CD14-positive monocyte (primary cell): ENCODE measurements around the gene RGS17. TPM values are rescaled to one million over a fixed set of nuclear protein-coding genes. Genes with fewer than 3 reads are reported as not detected.

Experiments
- DNase-seq, 3 donors: peaks; one replicate each; pipeline ENCODE4 v3.0.0-alpha.2; 2011 to 2022
- H2AFZ ChIP-seq: 2 replicates; pipeline ENCODE4 v1.6.0; 2012; ENCODE audit warnings: mild to moderate bottlenecking, low read depth, low read length, inconsistent platforms; ENCODE audit not compliant: insufficient read depth, poor library complexity, severe bottlenecking
- H3K27ac ChIP-seq, 2 donors: 1 replicate in 1 of 2; 2 replicates in 1 of 2; pipeline ENCODE4 v1.5.1; 2012 to 2013; ENCODE audit warnings: low read length in 2 of 2, control low read depth in 1 of 2, inconsistent platforms in 1 of 2, low read depth in 1 of 2, mild to moderate bottlenecking in 1 of 2
- H3K27me3 ChIP-seq, 2 donors: one replicate each; pipeline versions ENCODE4 v1.6.0 to v1.6.1; 2011 to 2013; ENCODE audit warnings: low read length in 2 of 2; ENCODE audit not compliant: control insufficient read depth in 2 of 2, insufficient read depth in 2 of 2
- H3K36me3 ChIP-seq, 2 donors: replicated peaks in 1 of 2; 1 replicate in 1 of 2; 2 replicates in 1 of 2; pipeline versions ENCODE4 v1.5.1 to v1.6.1; 2012 to 2013; ENCODE audit warnings: low read length in 2 of 2, control low read depth in 1 of 2, inconsistent platforms in 1 of 2, mild to moderate bottlenecking in 1 of 2; ENCODE audit not compliant: insufficient read depth in 2 of 2, control insufficient read depth in 1 of 2
- H3K4me1 ChIP-seq, 2 donors: 1 replicate in 1 of 2; 2 replicates in 1 of 2; pipeline versions ENCODE4 v1.5.1 to v1.6.1; 2012 to 2013; ENCODE audit warnings: low read length in 2 of 2, control low read depth in 1 of 2, inconsistent platforms in 1 of 2, mild to moderate bottlenecking in 1 of 2, moderate library complexity in 1 of 2; ENCODE audit not compliant: insufficient read depth in 2 of 2, control insufficient read depth in 1 of 2
- H3K4me2 ChIP-seq: replicated peaks from 2 replicates; pipeline ENCODE3; 2012; ENCODE audit warnings: low read length, moderate library complexity, mild to moderate bottlenecking; ENCODE audit not compliant: poor library complexity, severe bottlenecking; ENCODE audit errors: extremely low read depth
- H3K4me3 ChIP-seq, 3 experiments: fragments of 200-600 bp in 1 of 3; sonication (generic) in 1 of 3; replicated peaks in 1 of 3; 1 replicate in 2 of 3; 2 replicates in 1 of 3; pipeline ENCODE4 v1.5.1; 2011 to 2013; ENCODE audit warnings: low read length in 3 of 3, mild to moderate bottlenecking in 3 of 3, control low read depth in 2 of 3, low read depth in 2 of 3, inconsistent platforms in 1 of 3, moderate library complexity in 1 of 3
- H3K79me2 ChIP-seq: 2 replicates; pipeline ENCODE4 v1.6.0; 2012; ENCODE audit warnings: mild to moderate bottlenecking, control low read depth, inconsistent platforms, low read length, moderate library complexity; ENCODE audit not compliant: insufficient read depth
- H3K9ac ChIP-seq: 2 replicates; pipeline ENCODE4 v1.6.0; 2017; ENCODE audit warnings: low read length, mild to moderate bottlenecking; ENCODE audit not compliant: insufficient read depth, poor library complexity, severe bottlenecking
- H3K9me3 ChIP-seq, 2 donors: replicated peaks in 1 of 2; 1 replicate in 1 of 2; 2 replicates in 1 of 2; pipeline versions ENCODE4 v1.5.1 to v1.6.1; 2012 to 2013; ENCODE audit warnings: low read length in 2 of 2, control low read depth in 1 of 2; ENCODE audit not compliant: control insufficient read depth in 1 of 2, insufficient read depth in 1 of 2
- H4K20me1 ChIP-seq: 2 replicates; pipeline ENCODE4 v1.6.0; 2012; ENCODE audit warnings: mild to moderate bottlenecking, low read length, control low read depth, moderate library complexity; ENCODE audit not compliant: insufficient read depth
- H3K27ac Mint-ChIP-seq, 7 donors: one replicate each; pipeline ENCODE4 v1.8.0; 2020; ENCODE audit warnings: mild to moderate bottlenecking in 7 of 7, mixed read lengths in 7 of 7, moderate library complexity in 6 of 7, inconsistent platforms in 2 of 7
- H3K27me3 Mint-ChIP-seq, 3 donors: one replicate each; pipeline ENCODE4 v1.8.0; 2021 to 2022; ENCODE audit warnings: low read depth in 3 of 3, mild to moderate bottlenecking in 3 of 3, mixed read lengths in 3 of 3, moderate library complexity in 3 of 3, inconsistent platforms in 1 of 3
- H3K36me3 Mint-ChIP-seq, 2 donors: one replicate each; pipeline ENCODE4 v1.8.0; 2020; ENCODE audit warnings: mixed read lengths in 2 of 2, inconsistent platforms in 1 of 2, mild to moderate bottlenecking in 1 of 2
- H3K4me1 Mint-ChIP-seq: one replicate; pipeline ENCODE4 v1.8.0; 2020; ENCODE audit warnings: mild to moderate bottlenecking, mixed read lengths
- H3K4me3 Mint-ChIP-seq, 2 donors: one replicate each; pipeline ENCODE4 v1.8.0; 2020; ENCODE audit warnings: mild to moderate bottlenecking in 2 of 2, mixed read lengths in 2 of 2, moderate library complexity in 1 of 2
- H3K9me3 Mint-ChIP-seq, 7 donors: one replicate each; pipeline ENCODE4 v1.8.0; 2020 to 2022; ENCODE audit warnings: mixed read lengths in 7 of 7, mild to moderate bottlenecking in 6 of 7, moderate library complexity in 6 of 7, inconsistent platforms in 2 of 7
- WGBS: methylation state at CpG from one replicate; pipeline ENCODE4 v1.1.5; 2013; ENCODE audit warnings: missing lambda C conversion rate; ENCODE audit not compliant: insufficient coverage; 5-methylcytosine and 5-hydroxymethylcytosine counted together
- intact Hi-C, 2 donors: fragments of 100-400 bp; cut with micrococcal nuclease; formaldehyde crosslinking; loops; one replicate each; pipeline versions ENCODE4 v1.15.0 to v1.15.1; 2023
- polyA plus RNA-seq, 3 donors: library from polyadenylated mRNA; depleted of rRNA in 1 of 3; unstranded in 2 of 3; stranded (reverse) in 1 of 3; fragments of 300-500 nt in 2 of 3; fragments of >200 nt in 1 of 3; fragmentation: Illumina TruSeq in 2 of 3; gene quantifications; 1 replicate in 2 of 3; 2 replicates in 1 of 3; pipeline ENCODE4 v1.2.3, GENCODE V29; 2012 to 2021
- TF ChIP-seq, protein P1 (sequence below): fragments of 200-600 bp; IDR thresholded peaks from one replicate; pipeline ENCODE4 v1.8.0; 2022; ENCODE audit warnings: antibody characterized with exemption, mild to moderate bottlenecking

RGS17 gene
- polyA plus RNA-seq, 3 donors = not detected

DNA sequence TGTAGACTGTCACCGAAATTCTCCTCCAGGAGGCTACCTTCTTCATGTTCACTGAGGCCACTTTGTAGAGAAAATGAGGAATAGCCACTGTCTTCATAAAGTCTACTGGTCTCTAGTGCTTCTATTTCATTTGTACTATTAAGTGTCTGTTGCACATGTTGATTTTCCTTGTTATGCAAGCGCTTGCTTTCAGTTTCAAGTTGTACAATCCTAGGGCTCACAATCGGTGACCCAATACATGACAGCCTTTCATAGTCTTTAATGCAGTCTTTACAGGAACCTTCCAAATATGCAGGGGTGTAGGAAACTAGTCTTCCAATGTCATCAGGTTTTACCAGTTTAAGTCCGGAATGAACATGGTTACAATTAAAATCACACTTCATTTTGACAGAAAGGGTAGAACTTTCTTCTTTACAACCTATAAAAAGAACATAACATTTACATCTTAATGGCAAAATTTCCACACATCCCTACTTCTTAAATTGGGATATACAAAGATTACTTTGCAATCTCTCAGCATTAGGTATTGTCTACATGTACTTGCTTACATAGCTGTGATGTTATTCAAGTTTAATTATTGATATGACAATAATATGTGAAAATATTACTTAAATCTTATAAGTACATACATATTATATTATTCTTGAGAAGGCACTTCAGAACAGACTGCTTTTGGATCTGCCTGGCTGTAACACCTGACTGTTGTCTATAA is 155.7 kb downstream of the RGS17 start:
- DNase-seq = peak; percentile 78 to 88 (median 81)
- Histone ChIP-seq H3K79me2 (peaks cover 88% of the 10 kb centered on the region), H3K4me3 (peak overlapping the region in 2 of 3 experiments; percentile 25 to 53), H3K9me3 (no peaks in the 10 kb centered on the region), H3K9ac (peak overlapping the region; percentile 30), H3K4me2 (peak overlapping the region; percentile 54), H3K27me3 (no peaks in the 10 kb centered on the region), H4K20me1 (no peaks in the 10 kb centered on the region), H3K36me3 (peaks cover 24 to 34% of the 10 kb centered on the region in 2 donors), H3K27ac (peak overlapping the region; percentile 10 to 86), H2AFZ (peak overlapping the region; percentile 49), H3K4me1 (peaks cover 42 to 67% of the 10 kb centered on the region in 2 donors)
- no CpG with 5 or more reads among the region's 4 CpGs for WGBS
- H3K4me3 Mint-ChIP-seq = peak overlapping the region; percentile 13 to 77
- peak overlapping the region; percentile 90 to 96 (median 91) for H3K27ac Mint-ChIP-seq
- no peaks in the 10 kb centered on the region for H3K27me3 Mint-ChIP-seq
- H3K36me3 Mint-ChIP-seq = peaks cover 11 to 35% of the 10 kb centered on the region in 2 donors
- intact Hi-C loops = loop anchor here in 1 of 2 donors (10.0 kb wide), 1 partner anchor 1581 kb away; the partner anchor contains the start of gene ZBTB2
- H3K9me3 Mint-ChIP-seq = no peaks in the 10 kb centered on the region
- TF ChIP-seq, protein P1, sequence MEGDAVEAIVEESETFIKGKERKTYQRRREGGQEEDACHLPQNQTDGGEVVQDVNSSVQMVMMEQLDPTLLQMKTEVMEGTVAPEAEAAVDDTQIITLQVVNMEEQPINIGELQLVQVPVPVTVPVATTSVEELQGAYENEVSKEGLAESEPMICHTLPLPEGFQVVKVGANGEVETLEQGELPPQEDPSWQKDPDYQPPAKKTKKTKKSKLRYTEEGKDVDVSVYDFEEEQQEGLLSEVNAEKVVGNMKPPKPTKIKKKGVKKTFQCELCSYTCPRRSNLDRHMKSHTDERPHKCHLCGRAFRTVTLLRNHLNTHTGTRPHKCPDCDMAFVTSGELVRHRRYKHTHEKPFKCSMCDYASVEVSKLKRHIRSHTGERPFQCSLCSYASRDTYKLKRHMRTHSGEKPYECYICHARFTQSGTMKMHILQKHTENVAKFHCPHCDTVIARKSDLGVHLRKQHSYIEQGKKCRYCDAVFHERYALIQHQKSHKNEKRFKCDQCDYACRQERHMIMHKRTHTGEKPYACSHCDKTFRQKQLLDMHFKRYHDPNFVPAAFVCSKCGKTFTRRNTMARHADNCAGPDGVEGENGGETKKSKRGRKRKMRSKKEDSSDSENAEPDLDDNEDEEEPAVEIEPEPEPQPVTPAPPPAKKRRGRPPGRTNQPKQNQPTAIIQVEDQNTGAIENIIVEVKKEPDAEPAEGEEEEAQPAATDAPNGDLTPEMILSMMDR = no peak
- H3K4me1 Mint-ChIP-seq = peaks cover 58% of the 10 kb centered on the region

DNA sequence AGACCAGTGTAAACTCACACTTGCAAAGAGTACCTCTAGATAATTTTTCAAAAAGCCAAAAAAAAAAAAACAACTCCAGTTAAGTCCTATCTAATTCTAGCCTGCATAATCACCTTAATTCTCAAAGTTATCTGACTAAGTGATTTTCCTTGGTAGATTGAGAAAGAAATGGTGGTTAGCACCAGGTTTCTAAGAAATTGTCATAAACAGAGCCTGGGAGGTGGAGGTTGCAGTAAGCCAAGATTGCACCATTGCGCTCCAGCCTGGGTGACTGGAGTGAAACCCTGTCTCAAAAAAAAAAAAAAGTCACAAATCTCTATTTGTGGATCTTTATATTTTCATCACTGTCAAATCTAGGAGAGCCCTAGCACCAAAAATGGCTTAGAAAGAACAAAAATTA is 157.2 kb downstream of the RGS17 start:
- H3K4me2 ChIP-seq = no peak overlapping the region
- H3K79me2 ChIP-seq = peaks cover 73% of the 10 kb centered on the region
- no peak overlapping the region for H3K4me3 ChIP-seq
- DNase-seq = peak in 1 of 3 donors; percentile 10
- TF ChIP-seq, protein P1 = no peak
- intact Hi-C loops = loop anchor here in 1 of 2 donors (10.0 kb wide), 1 partner anchor 1579 kb away; the partner anchor contains the start of gene ZBTB2
- H3K9me3 ChIP-seq = peaks cover 0 to 8% of the 10 kb centered on the region in 2 donors
- WGBS = no CpG with 5 or more reads among the region's 1 CpG
- Mint-ChIP-seq H3K36me3 (peaks cover 22 to 47% of the 10 kb centered on the region in 2 donors), H3K27ac (peak overlapping the region; percentile 28 to 73 (median 57)), H3K4me1 (peaks cover 47% of the 10 kb centered on the region), H3K4me3 (no peak overlapping the region), H3K9me3 (peaks cover 2 to 11% (median 7%) of the 10 kb centered on the region in 7 donors), H3K27me3 (no peaks in the 10 kb centered on the region)
- H2AFZ ChIP-seq = peak overlapping the region; percentile 12
- no peak overlapping the region for H3K9ac ChIP-seq
- no peaks in the 10 kb centered on the region for H4K20me1 ChIP-seq
- H3K4me1 ChIP-seq = peaks cover 42 to 54% of the 10 kb centered on the region in 2 donors
- H3K27ac ChIP-seq = peak overlapping the region in 1 of 2 donors; percentile 86
- H3K27me3 ChIP-seq = no peaks in the 10 kb centered on the region
- peaks cover 33 to 46% of the 10 kb centered on the region in 2 donors for H3K36me3 ChIP-seq
